Stimulated activated CD8-positive, alpha-beta memory T cell treated with anti-CD3 and anti-CD28 coated beads, Interleukin-7, amount 100 ng/mL, for 4 hours (primary cell): ENCODE results near the gene SNN.

Experiments used
- DNase-seq, 2 donors: peaks; one replicate each; pipeline ENCODE4 v3.0.0-alpha.2; 2020; ENCODE audit warnings: low read depth in 2 of 2

The SNN gene

GRCh38 chr16:11679941-11680911, 12.0 kb downstream of the SNN start:
- DNase-seq, result no peak

GRCh38 chr16:11681556-11681955, 13.3 kb downstream of the SNN start:
- DNase-seq, result no peak

- no peak for DNase-seq
Measured at GRCh38 chr16:11681976-11682654, 13.9 kb downstream of the SNN start.

- no peak for DNase-seq
Measured at GRCh38 chr16:11682655-11683096, 14.4 kb downstream of the SNN start.

- DNase-seq, result no peak
Measured at GRCh38 chr16:11683145-11683544, 14.9 kb downstream of the SNN start.

GRCh38 chr16:11684231-11685025, 16.2 kb downstream of the SNN start:
- no peak for DNase-seq

GRCh38 chr16:11685844-11686618, 17.8 kb downstream of the SNN start:
- DNase-seq, result no peak

- DNase-seq, result no peak
Measured at GRCh38 chr16:11686713-11687380, 18.6 kb downstream of the SNN start.

GRCh38 chr16:11687601-11688519, 19.6 kb downstream of the SNN start:
- no peak for DNase-seq

- DNase-seq, result no peak
Measured at GRCh38 chr16:11688520-11688886, 20.2 kb downstream of the SNN start.

- no peak for DNase-seq
Measured at GRCh38 chr16:11689031-11689840, 21.0 kb downstream of the SNN start.

GRCh38 chr16:11691235-11691634, 23.0 kb downstream of the SNN start:
- DNase-seq, result no peak

- no peak for DNase-seq
Measured at GRCh38 chr16:11691771-11692170, 23.5 kb downstream of the SNN start.

GRCh38 chr16:11692171-11692570, 23.9 kb downstream of the SNN start:
- DNase-seq, result no peak

- no peak for DNase-seq
Measured at GRCh38 chr16:11692651-11693050, 24.4 kb downstream of the SNN start.

GRCh38 chr16:11696266-11697012, 28.2 kb downstream of the SNN start:
- DNase-seq, result no peak

- DNase-seq, result no peak
Measured at GRCh38 chr16:11697319-11697718, 29.1 kb downstream of the SNN start.

GRCh38 chr16:11698271-11698689, 30.0 kb downstream of the SNN start:
- DNase-seq, result no peak
